SHP77 (cell line): ENCODE results near the gene POTEG.
"Not testable (repeated sequence)": the region's sequence is repeated elsewhere in the genome, so short reads cannot be mapped to it uniquely, and the experiment has no call there.

Experiments
- DNase-seq, 2 experiments: peaks; one replicate each; lab custom pipeline; 2025; lab: John Stamatoyannopoulos, UW

Gene POTEG

GRCh38 chr14:19434241-19434640 is at the start of gene POTEG:
TSS of gene POTEG (minus strand) at chr14:19434341. CDS start at chr14:19434289, 52 bp downstream.
- DNase-seq, result not testable (repeated sequence)

DNA sequence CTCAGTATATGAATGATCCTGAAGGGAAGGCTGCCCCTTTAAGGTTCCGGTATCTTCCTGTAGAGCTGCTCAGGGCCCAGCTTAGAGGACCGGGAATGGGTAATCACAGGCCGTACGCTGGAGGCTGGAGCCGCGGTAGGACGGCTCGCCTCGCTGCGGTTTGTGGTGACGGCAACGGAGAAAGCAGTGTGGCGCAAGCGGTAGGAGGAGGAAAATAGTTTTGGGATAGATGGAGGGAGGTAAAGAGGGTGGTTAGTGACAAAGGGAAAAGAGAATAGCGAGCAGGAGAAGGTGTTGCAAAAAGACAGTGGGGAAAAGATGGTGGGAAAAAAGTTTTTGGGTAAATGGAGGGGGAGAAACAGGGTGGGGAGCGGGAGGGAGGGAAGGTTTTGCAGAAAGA is 48.0 kb upstream of the POTEG start:
- not testable (repeated sequence) for DNase-seq

DNA sequence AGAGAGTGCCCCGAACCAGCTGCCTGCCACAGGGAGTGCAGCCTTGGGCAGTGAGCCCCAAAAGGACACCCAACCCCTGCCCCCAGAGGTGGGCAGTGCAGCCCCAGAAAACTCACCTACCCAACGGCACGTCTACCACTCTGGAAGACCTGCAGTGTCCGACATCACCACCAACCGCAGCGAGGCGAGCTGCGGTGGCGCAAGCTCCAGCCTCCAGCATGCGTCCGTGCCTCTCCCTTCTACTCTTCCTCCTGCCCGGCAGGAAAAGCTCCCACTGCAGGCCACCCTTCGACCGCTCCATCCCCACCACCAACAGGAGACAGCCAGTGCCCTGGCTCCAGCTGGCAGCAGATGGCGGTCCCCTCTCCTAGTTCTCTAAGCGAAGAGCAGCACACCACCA is 47.3 kb upstream of the POTEG start:
- DNase-seq, result not testable (repeated sequence)

GRCh38 chr14:19480491-19480890 is 46.4 kb upstream of the POTEG start:
- DNase-seq, result not testable (repeated sequence)

DNA sequence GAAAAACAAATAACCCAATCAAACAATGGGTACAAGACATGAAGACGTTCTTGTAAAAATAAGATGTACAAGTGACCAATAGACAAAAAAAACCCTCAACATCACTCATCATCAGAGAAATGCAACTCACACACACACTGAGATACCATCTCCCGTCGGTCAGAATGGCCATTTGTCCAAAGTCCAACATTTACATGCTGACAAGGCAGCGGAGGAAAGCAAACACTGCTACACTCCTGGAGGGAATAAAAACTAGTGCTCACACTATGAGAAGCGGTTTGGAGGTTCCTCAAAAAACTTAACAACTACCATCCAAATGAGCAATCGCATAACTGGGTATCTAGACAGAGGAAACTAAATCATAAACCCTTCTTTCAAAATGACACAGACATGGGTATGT is 11.6 kb upstream of the POTEG start:
- not testable (repeated sequence) for DNase-seq

DNA sequence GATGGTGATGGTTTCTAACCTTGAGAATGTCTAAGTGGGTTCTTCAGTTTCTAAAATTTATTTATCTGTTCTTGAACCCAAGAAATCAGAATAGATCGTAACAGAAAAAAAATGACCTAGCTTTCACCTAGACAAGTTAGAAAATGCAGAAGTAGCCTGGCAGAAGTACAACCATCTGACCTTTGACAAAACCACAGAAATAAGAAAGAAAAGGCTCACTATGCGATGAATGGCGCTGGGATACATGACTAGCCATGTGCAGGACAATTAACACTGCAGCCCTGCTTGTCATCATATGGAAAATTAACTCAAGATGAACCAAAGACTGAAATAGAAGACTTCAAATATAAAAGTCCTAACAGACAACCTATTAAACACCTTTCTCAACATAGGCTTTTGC is 5.7 kb upstream of the POTEG start:
- DNase-seq, result not testable (repeated sequence)

- not testable (repeated sequence) for DNase-seq
Measured at GRCh38 chr14:19439219-19439618, 5.1 kb upstream of the POTEG start.

DNA sequence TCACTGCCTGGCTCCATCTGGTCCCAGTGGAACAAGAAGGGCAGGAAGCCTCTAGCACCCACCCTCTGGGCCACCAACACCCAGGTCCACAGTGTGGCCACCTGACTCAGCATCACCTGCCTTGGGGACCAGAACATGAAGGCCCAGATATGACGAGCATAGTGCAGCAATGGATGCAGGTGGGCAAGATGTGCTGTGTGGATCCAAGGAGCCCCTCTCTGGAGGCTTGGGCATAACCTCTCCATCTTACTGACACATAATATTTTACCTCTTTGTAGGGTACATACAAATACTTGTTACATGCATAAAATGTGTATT is 2.9 kb upstream of the POTEG start:
- not testable (repeated sequence) for DNase-seq

- DNase-seq, result not testable (repeated sequence)
Measured at GRCh38 chr14:19436311-19437125, 2.4 kb upstream of the POTEG start.

GRCh38 chr14:19435852-19436251 is 1.7 kb upstream of the POTEG start:
- DNase-seq, result not testable (repeated sequence)

GRCh38 chr14:19434891-19435290 is 750 bp upstream of the POTEG start:
- DNase-seq, result not testable (repeated sequence)

GRCh38 chr14:19433765-19434164 is 376 bp downstream of the POTEG start:
- DNase-seq, result not testable (repeated sequence)

DNA sequence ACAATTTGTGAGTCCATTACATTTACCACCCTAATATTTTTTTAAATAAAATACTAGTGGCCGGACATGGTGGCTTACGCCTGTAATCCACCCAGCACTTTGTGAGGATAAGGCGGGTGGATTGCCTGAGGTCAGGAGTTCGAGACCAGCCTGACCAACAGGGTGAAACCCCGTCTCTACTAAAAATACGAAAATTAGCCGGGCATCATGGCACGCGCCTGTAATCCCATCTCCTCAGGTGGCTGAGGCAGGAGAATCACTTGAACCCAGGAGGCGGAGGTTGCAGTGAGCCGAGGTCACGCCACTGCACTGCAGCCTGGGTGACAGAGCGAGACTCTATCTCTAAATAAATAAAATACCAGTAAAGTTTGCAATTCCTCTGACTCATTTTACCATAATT is 25.6 kb downstream of the POTEG start:
- DNase-seq, result not testable (repeated sequence)

DNA sequence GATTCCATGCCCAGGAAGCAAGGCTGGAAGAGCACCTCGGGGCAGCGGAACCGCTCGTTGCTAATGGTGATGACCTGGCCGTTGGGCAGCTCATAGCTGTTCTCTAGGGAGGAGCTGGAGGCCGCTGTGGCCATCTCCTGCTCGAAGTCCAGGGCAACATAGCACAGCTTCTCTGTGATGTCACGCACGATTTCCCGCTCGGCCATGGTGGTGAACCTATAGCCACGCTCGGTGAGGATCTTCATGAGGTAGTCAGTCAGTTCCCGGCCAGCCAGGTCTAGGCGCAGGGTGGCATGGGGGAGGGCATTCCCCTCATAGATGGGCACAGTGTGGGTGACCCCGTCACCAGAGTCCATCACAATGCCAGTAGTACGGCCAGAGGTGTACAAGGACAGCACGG is 32.0 kb downstream of the POTEG start:
- not testable (repeated sequence) for DNase-seq

DNA sequence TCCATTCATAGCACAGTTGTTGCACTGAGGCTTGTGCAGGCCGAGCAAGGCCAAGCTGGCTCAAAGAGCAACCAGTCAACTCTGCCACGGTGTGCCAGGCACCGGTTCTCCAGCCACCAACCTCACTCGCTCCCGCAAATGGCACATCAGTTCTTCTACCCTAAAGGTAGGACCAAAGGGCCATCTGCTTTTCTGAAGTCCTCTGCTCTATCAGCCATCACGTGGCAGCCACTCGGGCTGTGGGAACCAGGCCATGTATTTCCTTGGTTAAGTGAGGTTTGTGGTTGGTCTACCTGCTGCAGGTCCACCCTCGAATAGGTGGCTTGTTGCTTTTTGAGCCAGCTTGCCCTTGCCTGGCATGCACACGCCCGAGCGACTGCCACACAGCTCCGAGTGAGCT is 39.4 kb downstream of the POTEG start:
- DNase-seq, result not testable (repeated sequence)

- not testable (repeated sequence) for DNase-seq
Measured at GRCh38 chr14:19390230-19390629, 43.9 kb downstream of the POTEG start.

DNA sequence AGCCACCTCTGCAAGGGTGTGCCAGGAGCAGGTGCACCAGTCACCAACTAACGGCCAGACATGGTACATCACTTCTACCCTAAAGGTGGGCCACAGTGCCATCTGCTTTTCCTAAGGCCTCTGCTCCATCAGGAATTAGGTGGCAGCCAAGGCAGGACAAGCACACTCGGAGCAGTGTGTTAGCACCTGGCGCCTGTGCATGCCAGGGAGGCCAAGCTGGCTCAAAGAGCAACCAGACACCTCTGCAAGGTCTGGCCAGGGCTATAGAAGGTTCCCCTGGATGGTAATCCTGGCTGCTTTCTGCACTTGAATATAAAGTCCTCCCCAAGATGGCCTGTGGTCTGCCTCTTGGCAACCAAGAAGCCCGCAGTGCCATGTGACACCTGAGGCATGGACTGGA is 45.4 kb downstream of the POTEG start:
- not testable (repeated sequence) for DNase-seq

DNA sequence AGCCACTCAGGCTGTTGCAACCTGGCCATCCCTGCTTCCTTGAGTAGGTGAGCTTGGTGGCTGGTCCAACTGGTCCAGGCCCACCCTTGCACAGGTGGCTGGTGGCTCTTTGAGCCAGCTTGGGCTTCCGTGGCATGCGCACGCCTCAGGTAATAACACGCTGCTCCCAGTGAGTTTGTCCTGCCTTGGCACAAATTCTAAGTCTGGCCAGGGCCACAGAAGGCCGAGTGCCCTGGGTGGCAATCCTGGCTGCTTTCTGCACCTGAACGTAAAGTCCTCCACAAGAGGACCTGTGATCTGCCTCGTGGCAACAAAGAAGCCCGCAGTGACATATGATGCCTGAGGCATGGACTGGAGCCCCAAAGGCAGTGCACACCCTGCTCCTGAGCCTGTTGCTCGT is 47.1 kb downstream of the POTEG start:
- DNase-seq, result not testable (repeated sequence)

GRCh38 chr14:19386309-19386708 is 47.8 kb downstream of the POTEG start:
- not testable (repeated sequence) for DNase-seq

DNA sequence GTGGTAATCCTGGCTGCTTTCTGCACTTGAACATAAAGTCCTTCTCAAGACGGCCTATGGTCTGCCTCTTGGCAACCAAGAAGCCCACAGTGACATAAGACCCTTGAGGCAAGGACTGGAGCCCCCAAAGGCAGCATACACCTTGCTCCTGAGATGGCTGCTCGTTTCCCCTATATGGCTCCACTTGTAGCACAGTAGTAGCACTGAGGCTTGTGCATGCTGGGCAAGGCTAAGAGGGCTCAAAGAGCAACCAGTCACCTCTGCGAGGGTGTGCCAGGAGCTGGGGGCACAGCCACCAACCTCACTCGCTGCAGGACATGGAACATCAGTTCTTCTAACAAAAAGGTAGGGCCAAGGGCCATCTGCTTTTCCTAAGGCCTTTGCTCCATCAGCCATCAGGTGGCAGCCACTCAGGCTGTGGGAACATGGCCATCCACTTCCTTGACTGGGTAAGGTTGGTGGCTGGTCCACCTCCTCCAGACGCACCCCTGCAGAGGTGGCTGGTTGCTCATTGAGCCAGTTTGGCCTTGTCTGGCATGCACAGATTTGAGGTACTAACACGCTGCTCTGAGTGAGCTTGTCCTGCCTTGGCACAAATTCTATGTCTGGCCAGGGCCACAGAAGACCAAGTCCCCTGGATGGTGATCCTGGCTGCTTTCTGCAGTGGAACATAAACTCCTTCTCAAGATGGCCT is 49.9 kb downstream of the POTEG start:
- DNase-seq, result not testable (repeated sequence)

DNA sequence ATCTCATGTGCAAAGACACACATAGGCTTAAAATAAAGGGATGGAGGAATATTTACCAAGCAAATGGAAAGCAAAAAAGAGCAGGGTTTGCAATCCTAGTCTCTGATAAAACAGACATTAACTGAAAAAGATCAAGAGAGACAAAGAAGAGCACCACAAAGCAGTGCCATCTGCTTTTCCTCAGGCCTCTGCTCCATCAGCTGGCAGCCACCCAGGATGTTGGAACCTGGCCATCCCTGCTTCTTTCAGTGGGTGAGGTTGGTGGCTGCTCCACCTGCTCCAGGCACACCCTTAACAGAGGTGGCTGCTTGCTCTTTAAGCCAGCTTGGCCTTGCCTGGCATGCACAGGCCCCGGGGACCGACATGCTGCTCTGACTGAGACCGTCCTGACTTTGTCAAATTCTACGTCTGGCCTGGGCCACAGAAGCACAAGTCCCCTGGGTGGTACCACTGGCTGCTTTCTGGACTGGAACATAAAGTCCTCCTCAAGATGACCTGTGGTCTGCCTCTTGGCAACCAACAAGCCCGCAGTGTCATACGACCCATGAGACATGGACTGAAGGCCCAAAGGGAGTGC is 51.0 kb downstream of the POTEG start:
- not testable (repeated sequence) for DNase-seq

DNA sequence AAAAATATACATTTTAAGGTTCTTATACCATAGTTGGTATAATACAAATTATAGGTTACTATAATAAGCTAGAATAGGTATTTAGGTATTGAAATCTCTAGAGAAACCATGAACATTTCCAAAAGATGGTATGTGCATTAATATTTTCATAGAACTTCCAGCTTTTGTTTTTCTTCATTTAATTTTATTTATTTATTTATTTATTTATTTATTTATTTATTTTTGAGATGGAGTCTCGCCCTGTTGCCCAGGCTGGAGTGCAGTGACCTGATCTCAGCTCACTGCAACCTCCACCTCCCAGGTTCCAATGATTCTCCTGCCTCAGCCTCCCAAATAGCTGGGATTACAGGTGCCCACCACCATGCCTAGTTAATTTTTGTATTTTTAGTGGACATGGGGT is 54.0 kb downstream of the POTEG start:
- DNase-seq, result not testable (repeated sequence)

DNA sequence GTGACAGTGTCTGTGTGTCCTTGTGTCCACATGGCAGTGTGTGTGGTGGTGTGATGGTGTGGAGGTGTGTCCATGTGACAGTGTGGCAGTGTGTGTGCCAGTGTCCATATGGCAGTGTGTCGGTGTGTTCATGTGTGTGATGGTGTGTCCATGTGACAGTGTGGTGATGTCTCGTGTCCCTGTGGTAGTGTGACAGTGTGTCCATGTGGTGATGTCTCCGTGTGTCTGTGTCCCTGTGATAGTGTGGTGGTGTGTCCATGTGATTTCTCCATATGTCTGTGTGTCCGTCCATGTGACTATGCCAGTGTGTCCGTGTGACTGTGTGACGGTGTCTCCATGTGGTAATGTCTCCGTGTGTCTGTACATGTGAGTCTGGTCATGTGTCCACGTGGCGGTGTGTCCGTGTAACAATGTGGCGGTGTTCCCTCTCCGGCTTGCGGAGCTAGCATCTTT is 59.7 kb downstream of the POTEG start:
- not testable (repeated sequence) for DNase-seq
